HG02870 (cell line): ENCODE measurements around the gene DCTPP1.
"Not testable (repeated sequence)": the region's sequence is repeated elsewhere in the genome, so short reads cannot be mapped to it uniquely, and the experiment has no call there.

Source experiments
- ATAC-seq: cut with Tn5 transposase; IDR thresholded peaks from one replicate; pipeline ENCODE4 v1.9.1; 2021; ENCODE audit warnings: mild to moderate bottlenecking, moderate library complexity; ENCODE audit not compliant: unreplicated experiment

Gene DCTPP1

GRCh38 chr16:30416047-30416603, 13.7 kb downstream of the DCTPP1 start:
- ATAC-seq = no peak

GRCh38 chr16:30414159-30414558, 15.7 kb downstream of the DCTPP1 start:
- no peak for ATAC-seq

- ATAC-seq = no peak
These were observed 16.6 kb downstream of the DCTPP1 start for GRCh38 chr16:30413112-30413806.

GRCh38 chr16:30409125-30410060, 20.4 kb downstream of the DCTPP1 start:
- ATAC-seq = peak; percentile 48

GRCh38 chr16:30407804-30408534, 21.9 kb downstream of the DCTPP1 start:
- ATAC-seq = no peak

GRCh38 chr16:30407102-30407803, 22.6 kb downstream of the DCTPP1 start, which contains the start of gene ZNF771:
ZNF771 (plus strand) TSS chr16:30407606; CDS start chr16:30408054, 448 bp downstream.
- ATAC-seq = peak; percentile 81

GRCh38 chr16:30406795-30407101, 23.1 kb downstream of the DCTPP1 start:
- no peak for ATAC-seq

- ATAC-seq = no peak
These were observed 27.9 kb downstream of the DCTPP1 start for GRCh38 chr16:30401768-30402425.

- no peak for ATAC-seq
These were observed 30.2 kb downstream of the DCTPP1 start for GRCh38 chr16:30399435-30400186.

GRCh38 chr16:30398661-30399434, 31.0 kb downstream of the DCTPP1 start:
- no peak for ATAC-seq

- ATAC-seq = no peak
These were observed 31.8 kb downstream of the DCTPP1 start for GRCh38 chr16:30397776-30398660.

GRCh38 chr16:30397056-30397455, 32.8 kb downstream of the DCTPP1 start:
- no peak for ATAC-seq

- not testable (repeated sequence) for ATAC-seq
These were observed 33.2 kb downstream of the DCTPP1 start for GRCh38 chr16:30396627-30397026.

- no peak for ATAC-seq
These were observed 33.7 kb downstream of the DCTPP1 start for GRCh38 chr16:30395992-30396585.

- peak; percentile 66 for ATAC-seq
These were observed 34.5 kb downstream of the DCTPP1 start, which contains the start of gene ZNF48 for GRCh38 chr16:30395155-30395991. ZNF48 (plus strand) TSS chr16:30395420; CDS start chr16:30395795, 375 bp downstream.

- no peak for ATAC-seq
These were observed 35.2 kb downstream of the DCTPP1 start for GRCh38 chr16:30394592-30395154.
